OCI-LY7 (cell line): ENCODE results near the gene BRD7.

Source experiments
- CTCF ChIP-seq: fragments of 200-600 bp; sonication (generic); conservative IDR thresholded peaks from 2 replicates; pipeline ENCODE4 v1.5.1; 2014; ENCODE audit warnings: mild to moderate bottlenecking, antibody characterized with exemption, low read length, moderate library complexity, mixed read lengths
- EZH2phosphoT487 ChIP-seq: fragments of 200-600 bp; sonication (generic); IDR thresholded peaks from 2 replicates; pipeline ENCODE4 v1.6.1; 2018; ENCODE audit warnings: low read depth, borderline replicate concordance, mild to moderate bottlenecking, mixed run types, antibody characterized with exemption, low read length, moderate library complexity, mixed read lengths

GRCh38 chr16:50276326-50276640 is 92.5 kb downstream of the BRD7 start:
- TF ChIP-seq CTCF (no peak), EZH2phosphoT487 (no peak)
